ENCODE data around the gene IGF2.

GRCh38 chr11:2135018-2135569 lies 4.1 kb downstream of the IGF2 start:
- TF ChIP-seq CTCF (IDR thresholded peaks at IDR 0.05) (no peak), POLR2A (IDR thresholded peaks at IDR 0.05) (no peak)
